Ectodermal cell (in vitro differentiated cells): Measurements from ENCODE around the gene OR5K4. TPM values are rescaled to one million over a fixed set of nuclear protein-coding genes. Genes with fewer than 3 reads are reported as not detected.

Experiments used
- H3K27ac ChIP-seq: 2 replicates; pipeline ENCODE4 v1.7.0; 2013; ENCODE audit warnings: mild to moderate bottlenecking, low read depth, low read length; ENCODE audit not compliant: insufficient read depth, poor library complexity, severe bottlenecking
- H3K27me3 ChIP-seq: 2 replicates; pipeline ENCODE4 v1.7.0; 2013; ENCODE audit warnings: mild to moderate bottlenecking, low read length; ENCODE audit not compliant: insufficient read depth, control insufficient read depth, poor library complexity, severe bottlenecking
- H3K36me3 ChIP-seq: one replicate; pipeline ENCODE4 v1.7.0; 2013; ENCODE audit warnings: low read length; ENCODE audit not compliant: control insufficient read depth, insufficient read depth
- H3K4me1 ChIP-seq: one replicate; pipeline ENCODE4 v1.7.0; 2013; ENCODE audit warnings: low read length; ENCODE audit not compliant: control insufficient read depth, insufficient read depth
- H3K4me3 ChIP-seq: 2 replicates; pipeline ENCODE4 v1.7.0; 2013; ENCODE audit warnings: low read depth, low read length, control low read depth; ENCODE audit not compliant: insufficient read depth
- H3K9me3 ChIP-seq: 2 replicates; pipeline ENCODE4 v1.7.0; 2013; ENCODE audit warnings: mild to moderate bottlenecking, low read length, moderate library complexity; ENCODE audit not compliant: control insufficient read depth
- WGBS, 2 experiments: methylation state at CpG; one replicate each; pipeline ENCODE4 v1.1.7; 2013; ENCODE audit warnings: missing lambda C conversion rate in 2 of 2; 5-methylcytosine and 5-hydroxymethylcytosine counted together
- polyA plus RNA-seq, 4 experiments: library from polyadenylated mRNA; stranded (reverse); fragments of 50-300 nt; gene quantifications; one replicate each; pipeline ENCODE4 v1.2.3, GENCODE V29; 2013

OR5K4 gene, protein sequence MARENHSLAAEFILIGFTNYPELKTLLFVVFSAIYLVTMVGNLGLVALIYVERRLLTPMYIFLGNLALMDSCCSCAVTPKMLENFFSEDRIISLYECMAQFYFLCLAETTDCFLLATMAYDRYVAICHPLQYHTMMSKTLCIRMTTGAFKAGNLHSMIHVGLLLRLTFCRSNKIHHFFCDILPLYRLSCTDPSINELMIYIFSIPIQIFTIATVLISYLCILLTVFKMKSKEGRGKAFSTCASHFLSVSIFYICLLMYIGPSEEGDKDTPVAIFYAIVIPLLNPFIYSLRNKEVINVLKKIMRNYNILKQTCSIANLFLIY
- polyA plus RNA-seq (2013, experiment 1 of 4), result not detected
- polyA plus RNA-seq (2013, experiment 2 of 4), result not detected
- polyA plus RNA-seq (2013, experiment 3 of 4), result not detected
- polyA plus RNA-seq (2013, experiment 4 of 4), result not detected

DNA sequence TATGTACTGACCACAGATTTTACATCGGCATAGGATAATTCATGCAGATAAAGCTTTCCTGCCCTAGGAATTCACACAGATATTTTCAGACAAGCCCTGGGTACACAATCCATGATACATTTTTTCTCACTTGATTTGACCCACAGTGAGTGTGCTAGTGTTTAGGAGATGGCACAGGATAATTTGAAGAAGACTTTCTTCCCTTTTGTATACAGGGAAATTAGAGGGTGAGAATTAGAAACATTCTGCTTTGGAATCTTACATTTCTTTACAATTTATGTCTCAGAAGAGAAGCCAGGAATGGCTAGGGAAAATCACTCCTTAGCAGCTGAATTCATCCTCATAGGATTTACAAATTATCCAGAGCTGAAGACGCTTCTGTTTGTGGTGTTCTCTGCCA lies at the start of gene OR5K4:
OR5K4 (plus strand) TSS at position 301 of the 400 bp plus-strand sequence; CDS start at position 301, 0 bp downstream.
- Histone ChIP-seq H3K36me3 (no peaks in the 10 kb centered on the region), H3K27me3 (no peaks in the 10 kb centered on the region), H3K4me1 (no peaks in the 10 kb centered on the region), H3K27ac (no peak within 1 kb of the TSS), H3K9me3 (no peaks in the 10 kb centered on the region), H3K4me3 (no peak within 1 kb of the TSS)
- 90 to 94% methylated on average over 2 of the region's 2 CpGs for WGBS, 2 experiments

DNA sequence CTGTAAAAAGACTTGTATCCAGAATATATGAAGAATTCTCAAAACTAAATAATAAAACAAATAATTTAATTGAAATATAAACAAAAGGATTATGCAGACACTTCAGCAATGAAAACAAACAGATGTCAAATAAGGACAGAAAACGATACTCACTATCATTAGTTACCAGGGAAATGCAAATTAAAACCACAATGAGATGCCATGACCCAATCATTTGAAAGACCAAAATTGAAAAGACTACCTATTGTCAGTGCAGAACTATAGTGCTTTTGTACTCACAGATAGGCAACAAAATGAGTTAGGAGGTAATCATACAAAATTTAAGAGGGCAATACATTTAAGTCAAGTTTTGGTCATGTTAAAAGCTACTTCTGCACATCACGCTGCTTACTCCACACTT lies 31.6 kb upstream of the OR5K4 start:
- H3K27me3 ChIP-seq, result no peaks in the 10 kb centered on the region
- no peaks in the 10 kb centered on the region for H3K36me3 ChIP-seq
- no peak overlapping the region for H3K27ac ChIP-seq
- no peak overlapping the region for H3K4me3 ChIP-seq
- 88 to 92% methylated on average over 2 of the region's 2 CpGs for WGBS, 2 experiments
- no peaks in the 10 kb centered on the region for H3K9me3 ChIP-seq
- no peaks in the 10 kb centered on the region for H3K4me1 ChIP-seq

DNA sequence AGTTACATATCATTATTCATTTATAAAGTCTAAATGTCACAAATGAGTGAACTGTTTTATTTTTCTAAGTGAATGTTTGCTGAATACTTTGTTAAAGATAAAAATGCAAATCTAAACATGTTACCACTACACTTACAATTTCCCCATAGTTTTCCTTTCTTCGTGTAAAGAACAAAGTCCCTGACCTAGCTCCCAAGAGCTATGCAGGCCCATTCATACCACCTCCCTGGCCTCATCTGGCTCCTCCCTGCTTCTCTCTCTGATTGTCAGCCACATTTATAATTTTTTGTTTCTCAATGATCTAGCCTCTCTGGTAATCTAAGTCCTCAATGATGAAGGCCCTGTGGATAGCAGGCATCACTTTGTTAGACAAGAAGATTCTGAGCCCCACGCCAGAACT lies 31.0 kb upstream of the OR5K4 start:
- Histone ChIP-seq H3K27me3 (no peaks in the 10 kb centered on the region), H3K9me3 (no peaks in the 10 kb centered on the region), H3K4me1 (no peaks in the 10 kb centered on the region), H3K4me3 (no peak overlapping the region), H3K27ac (no peak overlapping the region), H3K36me3 (no peaks in the 10 kb centered on the region)
- 84% methylated on average over 2 of the region's 2 CpGs for WGBS, 2 experiments

DNA sequence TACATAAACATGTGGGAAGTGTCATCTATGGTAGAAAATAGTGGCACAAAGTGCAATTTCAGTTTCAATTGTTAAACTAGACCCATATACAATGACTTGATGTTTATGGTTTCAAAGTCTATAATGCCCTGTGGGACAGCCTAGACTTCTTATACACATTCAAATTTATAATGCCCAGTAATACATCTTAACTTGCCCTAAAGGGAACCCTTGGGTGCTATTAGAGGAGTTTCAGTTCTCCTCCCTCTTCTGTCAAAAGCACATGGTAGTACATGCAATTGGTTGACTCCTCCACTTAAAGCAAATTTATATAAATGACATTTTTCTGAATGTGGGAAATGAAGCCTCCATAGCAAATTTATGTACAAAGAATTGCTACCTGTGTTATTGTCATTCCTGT lies 30.2 kb upstream of the OR5K4 start:
- Histone ChIP-seq H3K9me3 (no peaks in the 10 kb centered on the region), H3K4me3 (no peak overlapping the region), H3K4me1 (no peaks in the 10 kb centered on the region), H3K27ac (no peak overlapping the region), H3K36me3 (no peaks in the 10 kb centered on the region), H3K27me3 (no peaks in the 10 kb centered on the region)

DNA sequence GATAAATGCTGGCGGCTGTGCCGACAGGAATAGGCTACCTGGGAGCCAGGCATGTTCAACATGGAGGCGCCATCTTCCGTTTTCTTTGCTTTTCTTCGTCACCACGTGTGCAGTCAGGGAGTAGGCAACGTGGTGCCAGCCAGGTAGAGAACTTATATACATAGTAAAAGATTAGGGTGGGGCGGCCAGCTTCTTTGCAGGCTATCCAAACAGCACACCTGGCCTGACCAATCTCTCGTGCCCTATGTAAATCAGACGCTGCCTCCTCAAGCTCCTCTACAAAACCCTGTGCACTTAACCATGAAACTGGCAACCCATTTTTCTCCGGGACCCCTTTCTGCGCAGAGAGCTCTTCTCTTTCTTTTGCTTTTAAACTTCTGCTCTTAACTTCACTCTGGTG lies 28.6 kb upstream of the OR5K4 start:
- Histone ChIP-seq H3K4me3 (no peak overlapping the region), H3K27ac (no peak overlapping the region), H3K4me1 (no peaks in the 10 kb centered on the region), H3K27me3 (no peaks in the 10 kb centered on the region), H3K9me3 (no peaks in the 10 kb centered on the region), H3K36me3 (no peaks in the 10 kb centered on the region)
- 88 to 92% methylated on average over 12 of the region's 12 CpGs for WGBS, 2 experiments

DNA sequence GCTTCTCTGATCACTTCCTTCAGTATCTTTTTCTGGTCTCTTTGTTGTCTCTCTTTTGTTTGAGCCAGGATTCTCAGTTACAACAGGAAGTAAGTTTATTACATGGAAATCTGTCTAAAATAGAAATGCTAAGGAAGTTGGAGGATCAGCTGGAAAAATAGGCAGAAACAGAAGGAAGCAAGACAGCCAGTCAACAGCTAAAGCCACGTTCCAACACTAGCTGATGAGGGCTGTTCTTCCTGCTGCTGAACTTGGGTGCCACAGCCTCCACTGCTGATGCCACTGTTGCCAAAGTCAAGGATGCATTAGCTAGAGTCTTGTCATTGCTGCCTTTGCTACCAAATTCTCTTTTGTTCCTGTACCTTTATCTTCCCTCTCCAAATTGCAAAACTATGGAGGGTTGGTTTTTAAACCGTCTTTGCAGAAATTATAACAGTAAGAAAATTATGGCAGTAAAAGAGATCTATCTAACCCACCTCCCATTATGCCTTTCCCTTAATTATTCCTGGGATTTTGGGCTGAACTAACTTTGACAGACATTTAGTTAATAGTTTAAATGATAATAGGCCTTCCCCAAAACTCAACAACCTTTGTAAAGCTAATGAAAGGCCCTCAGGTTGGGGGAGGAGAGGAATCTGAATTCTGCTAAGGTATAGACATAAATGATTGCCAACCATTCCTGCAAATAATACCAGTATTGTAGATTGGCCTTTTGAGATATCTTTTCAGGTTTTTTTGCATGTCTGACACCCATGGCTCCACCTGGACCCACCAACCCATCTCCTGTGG lies 27.4 kb upstream of the OR5K4 start:
- Histone ChIP-seq H3K9me3 (no peaks in the 10 kb centered on the region), H3K36me3 (no peaks in the 10 kb centered on the region), H3K27me3 (no peaks in the 10 kb centered on the region), H3K4me3 (no peak overlapping the region), H3K4me1 (no peaks in the 10 kb centered on the region), H3K27ac (no peak overlapping the region)
- WGBS, 2 experiments, result 54 to 66% methylated on average over 1 of the region's 2 CpGs

DNA sequence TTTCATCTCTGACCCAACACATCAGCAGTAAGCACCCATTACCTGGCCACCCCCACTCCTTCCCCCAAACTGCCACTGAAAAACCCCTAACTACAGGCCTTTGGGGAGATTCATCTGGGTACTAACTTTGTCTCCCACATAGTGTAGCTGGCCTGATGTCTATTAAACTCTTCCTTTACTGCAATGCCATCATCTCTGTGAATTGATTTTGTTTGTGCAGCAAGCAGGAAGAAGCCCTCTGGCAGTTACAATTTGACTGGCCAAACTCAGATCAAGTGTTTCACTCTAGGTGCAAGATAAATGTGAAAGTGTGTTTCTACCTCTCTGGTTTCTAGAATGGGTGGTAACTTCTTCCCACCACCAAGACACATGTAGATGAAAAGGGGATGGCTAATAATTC lies 26.7 kb upstream of the OR5K4 start:
- H3K4me1 ChIP-seq, result no peaks in the 10 kb centered on the region
- H3K4me3 ChIP-seq, result no peak overlapping the region
- no peaks in the 10 kb centered on the region for H3K27me3 ChIP-seq

DNA sequence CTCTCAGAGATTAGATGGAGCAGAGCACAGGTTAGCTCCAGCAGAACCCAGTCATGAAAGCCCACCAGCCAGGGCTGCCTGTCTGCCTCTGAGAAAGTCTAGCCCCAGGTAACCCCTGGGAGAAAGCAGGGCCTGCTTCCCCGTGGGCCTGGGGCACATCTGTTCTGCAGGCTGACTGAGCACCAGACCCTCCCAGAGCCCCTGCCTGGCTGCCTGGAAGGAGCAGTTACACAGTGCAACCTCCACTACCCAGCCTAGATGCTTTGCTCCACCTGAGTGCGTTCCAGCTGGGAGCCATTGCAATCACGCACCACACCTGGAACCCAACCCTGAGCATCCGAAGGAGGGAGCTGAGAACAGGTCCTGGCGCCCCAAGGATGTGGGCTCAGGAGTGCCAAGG lies 24.7 kb upstream of the OR5K4 start:
- no peaks in the 10 kb centered on the region for H3K27me3 ChIP-seq
- H3K27ac ChIP-seq, result no peak overlapping the region
- H3K9me3 ChIP-seq, result no peaks in the 10 kb centered on the region
- H3K4me3 ChIP-seq, result no peak overlapping the region
- H3K36me3 ChIP-seq, result no peaks in the 10 kb centered on the region
- WGBS, 2 experiments, result 92 to 93% methylated on average over 5 of the region's 5 CpGs
- H3K4me1 ChIP-seq, result no peaks in the 10 kb centered on the region

More for the DNA sequence above, 26.7 kb upstream of the OR5K4 start:
- Histone ChIP-seq H3K9me3 (no peaks in the 10 kb centered on the region), H3K36me3 (no peaks in the 10 kb centered on the region), H3K27ac (no peak overlapping the region)

DNA sequence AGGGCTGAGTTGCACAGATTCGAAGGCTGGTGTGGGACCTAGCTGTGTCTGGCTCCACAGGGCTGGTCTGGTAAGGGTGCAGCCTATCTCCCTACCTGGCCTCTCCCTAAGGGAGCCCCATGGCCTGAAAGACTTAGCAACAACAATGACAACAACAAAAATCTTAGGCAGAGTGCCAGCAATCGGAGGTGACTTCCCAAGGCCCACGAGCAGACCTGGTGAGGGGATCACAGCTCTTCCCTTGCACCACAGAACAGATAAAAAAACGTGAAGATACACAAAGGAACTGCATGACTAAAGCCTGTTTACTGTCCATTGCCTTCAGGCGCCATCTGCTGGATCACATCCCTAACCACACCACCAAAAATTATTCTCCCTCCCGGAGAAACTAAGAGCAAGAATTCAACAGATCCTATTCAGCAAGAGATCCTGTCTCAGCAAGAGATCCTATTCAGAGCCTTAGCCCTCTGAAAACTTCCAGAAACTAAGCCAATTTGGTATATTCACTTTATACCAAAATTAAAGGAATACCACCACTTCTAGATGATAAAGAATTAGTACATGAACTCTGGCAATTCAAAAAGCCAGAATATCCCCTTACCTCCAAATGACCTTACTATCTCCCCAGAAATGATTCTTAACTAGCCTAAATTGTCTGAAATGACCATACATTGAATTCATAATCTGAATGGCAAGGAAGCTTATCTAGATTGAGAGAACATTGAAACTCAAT lies 24.1 kb upstream of the OR5K4 start:
- H3K36me3 ChIP-seq, result no peaks in the 10 kb centered on the region
- no peaks in the 10 kb centered on the region for H3K27me3 ChIP-seq
- H3K9me3 ChIP-seq, result no peaks in the 10 kb centered on the region
- no peak overlapping the region for H3K4me3 ChIP-seq
- H3K4me1 ChIP-seq, result no peaks in the 10 kb centered on the region
- 19 to 22% methylated on average over 6 of the region's 6 CpGs for WGBS, 2 experiments
- no peak overlapping the region for H3K27ac ChIP-seq

DNA sequence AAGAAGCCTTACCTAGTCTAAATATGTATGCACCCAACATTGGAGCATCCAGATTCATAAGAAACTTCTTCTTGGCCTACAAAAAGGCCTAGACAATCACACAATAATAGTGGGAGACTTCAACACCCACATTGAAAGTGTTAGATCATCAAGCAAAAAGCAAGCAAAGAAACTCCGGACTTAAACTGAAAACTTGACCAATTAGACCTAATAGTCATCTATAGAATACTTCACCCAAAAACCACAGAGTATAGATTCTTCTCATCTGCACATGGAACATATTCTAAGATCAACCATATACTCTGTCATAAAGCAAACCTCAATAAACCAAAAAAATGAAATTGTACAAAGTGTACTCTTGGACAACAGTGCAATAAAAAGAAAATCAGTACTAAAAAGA lies 22.3 kb upstream of the OR5K4 start:
- Histone ChIP-seq H3K27ac (no peak overlapping the region), H3K36me3 (no peaks in the 10 kb centered on the region), H3K4me1 (no peaks in the 10 kb centered on the region), H3K4me3 (no peak overlapping the region), H3K9me3 (no peaks in the 10 kb centered on the region), H3K27me3 (no peaks in the 10 kb centered on the region)
- 85 to 100% methylated on average over 1 of the region's 1 CpG for WGBS, 2 experiments
